Neuronal stem cell (in vitro differentiated cells): ENCODE measurements around the gene NRAS. TPM values are rescaled to one million over a fixed set of nuclear protein-coding genes. Genes with fewer than 3 reads are reported as not detected.
A peak's percentile ranks its signal among the peaks of the same experiment; 100 is the strongest.

Experiments used
- DNase-seq: peaks from one replicate; pipeline ENCODE4 v3.0.0-alpha.2; 2013; ENCODE audit warnings: low spot score
- H2AFZ ChIP-seq: one replicate; pipeline ENCODE4 v1.6.1; 2013; ENCODE audit warnings: mild to moderate bottlenecking, low read length, inconsistent platforms
- H2AK5ac ChIP-seq: 2 replicates; pipeline ENCODE4 v1.6.1; 2013; ENCODE audit warnings: low read depth, mild to moderate bottlenecking, inconsistent platforms, low read length, moderate library complexity, mixed read lengths
- H2BK120ac ChIP-seq: 2 replicates; pipeline ENCODE4 v1.6.1; 2013; ENCODE audit warnings: low read depth, mild to moderate bottlenecking, inconsistent platforms, low read length, moderate library complexity, mixed read lengths
- H2BK12ac ChIP-seq: one replicate; pipeline ENCODE4 v1.6.1; 2013; ENCODE audit warnings: low read length, inconsistent platforms
- H2BK15ac ChIP-seq: 2 replicates; pipeline ENCODE4 v1.6.1; 2013; ENCODE audit warnings: mild to moderate bottlenecking, low read length, inconsistent platforms, mixed read lengths
- H2BK5ac ChIP-seq: one replicate; pipeline ENCODE4 v1.6.1; 2013; ENCODE audit warnings: inconsistent platforms, mild to moderate bottlenecking, low read length, moderate library complexity
- H3K14ac ChIP-seq: one replicate; pipeline ENCODE4 v1.6.1; 2013; ENCODE audit warnings: low read length, inconsistent platforms
- H3K18ac ChIP-seq: 2 replicates; pipeline ENCODE4 v1.6.1; 2013; ENCODE audit warnings: low read length, inconsistent platforms
- H3K23ac ChIP-seq: 2 replicates; pipeline ENCODE4 v1.6.1; 2013; ENCODE audit warnings: low read depth, mild to moderate bottlenecking, mixed read lengths, low read length, inconsistent platforms; ENCODE audit not compliant: poor library complexity
- H3K27ac ChIP-seq: replicated peaks from 3 replicates; pipeline ENCODE4 v1.5.1; 2013; ENCODE audit warnings: low read length, inconsistent platforms
- H3K27me3 ChIP-seq, 3 experiments: 2 replicates each; pipeline ENCODE4 v1.6.1; 2013; ENCODE audit warnings: low read length in 3 of 3, mild to moderate bottlenecking in 2 of 3, inconsistent platforms in 1 of 3, low read depth in 1 of 3, mixed read lengths in 1 of 3, moderate library complexity in 1 of 3; ENCODE audit not compliant: control insufficient read depth in 3 of 3, insufficient read depth in 3 of 3
- H3K36me3 ChIP-seq, 2 donors: replicated peaks in 1 of 2; 2 replicates each; pipeline ENCODE4 v1.6.1; 2013; ENCODE audit warnings: low read length in 2 of 2; ENCODE audit not compliant: control insufficient read depth in 2 of 2, insufficient read depth in 2 of 2
- H3K4ac ChIP-seq: 2 replicates; pipeline ENCODE4 v1.6.1; 2013; ENCODE audit warnings: inconsistent platforms, mild to moderate bottlenecking, low read length, moderate library complexity
- H3K4me1 ChIP-seq, 2 donors: 1 replicate in 1 of 2; 2 replicates in 1 of 2; pipeline ENCODE4 v1.6.1; 2013; ENCODE audit warnings: low read length in 2 of 2, low read depth in 1 of 2; ENCODE audit not compliant: control insufficient read depth in 2 of 2, insufficient read depth in 1 of 2
- H3K4me2 ChIP-seq: one replicate; pipeline ENCODE4 v1.6.1; 2013; ENCODE audit warnings: mild to moderate bottlenecking, low read length, inconsistent platforms; ENCODE audit not compliant: insufficient read depth, poor library complexity, severe bottlenecking
- H3K4me3 ChIP-seq, 2 donors: 2 replicates each; pipeline ENCODE4 v1.5.1; 2013; ENCODE audit warnings: low read length in 2 of 2, mild to moderate bottlenecking in 2 of 2, inconsistent platforms in 1 of 2, moderate library complexity in 1 of 2
- H3K79me1 ChIP-seq: one replicate; pipeline ENCODE4 v1.6.1; 2013; ENCODE audit warnings: low read depth, mild to moderate bottlenecking, inconsistent platforms, low read length, moderate library complexity
- H3K9ac ChIP-seq: one replicate; pipeline ENCODE4 v1.6.1; 2013; ENCODE audit warnings: mild to moderate bottlenecking, low read depth, low read length, inconsistent platforms; ENCODE audit not compliant: poor library complexity
- H3K9me3 ChIP-seq, 2 donors: replicated peaks in 1 of 2; 2 replicates each; pipeline versions ENCODE3 to v1.6.1; 2013; ENCODE audit warnings: low read length in 2 of 2, mild to moderate bottlenecking in 2 of 2, inconsistent platforms in 1 of 2, low read depth in 1 of 2, mixed read lengths in 1 of 2, moderate library complexity in 1 of 2; ENCODE audit not compliant: control insufficient read depth in 2 of 2, insufficient read depth in 1 of 2
- H4K8ac ChIP-seq: one replicate; pipeline ENCODE4 v1.6.1; 2013; ENCODE audit warnings: low read depth, mild to moderate bottlenecking, inconsistent platforms, low read length, moderate library complexity
- H4K91ac ChIP-seq: one replicate; pipeline ENCODE4 v1.6.1; 2013; ENCODE audit warnings: low read length, low read depth, mild to moderate bottlenecking, inconsistent platforms; ENCODE audit not compliant: poor library complexity
- WGBS, 2 donors: extraction: QIAGEN DNeasy Blood & Tissue Kit; methylation state at CpG; one replicate each; pipeline ENCODE4 v1.1.7; 2013; ENCODE audit warnings: missing lambda C conversion rate in 2 of 2, mixed read lengths in 1 of 2; ENCODE audit not compliant: insufficient read length in 2 of 2, insufficient replicate concordance in 1 of 2; ENCODE audit errors: extremely low coverage in 2 of 2; 5-methylcytosine and 5-hydroxymethylcytosine counted together
- small RNA-seq: library from polyadenylated mRNA; stranded (forward); fragments of <200 nt; extraction: miRNeasy Mini kit (QIAGEN cat#:217004); gene quantifications from one replicate; pipeline ENCODE3, GENCODE V24; 2013; ENCODE audit not compliant: insufficient read depth

The NRAS gene

GRCh38 chr1:114660238-114660637, 56.3 kb downstream of the NRAS start:
- Histone ChIP-seq H2BK12ac (no peak overlapping the region), H3K4ac (no peak overlapping the region), H3K9ac (no peak overlapping the region), H2BK15ac (no peak overlapping the region), H4K8ac (no peak overlapping the region), H3K18ac (no peak overlapping the region), H3K14ac (no peak overlapping the region), H3K9me3 (no peaks in the 10 kb centered on the region), H2AFZ (peak overlapping the region; percentile 72), H3K4me2 (no peak overlapping the region), H2AK5ac (no peak overlapping the region), H3K27me3 (peaks cover 0 to 5% (median 0%) of the 10 kb centered on the region in 3 experiments), H3K4me1 (peaks cover 0 to 4% of the 10 kb centered on the region in 2 donors), H2BK5ac (no peak overlapping the region), H3K23ac (no peak overlapping the region), H3K79me1 (no peaks in the 10 kb centered on the region), H3K4me3 (no peak overlapping the region), H4K91ac (no peak overlapping the region), H3K27ac (no peak overlapping the region), H3K36me3 (no peaks in the 10 kb centered on the region), H2BK120ac (no peak overlapping the region)
- peak; percentile 8 for DNase-seq
- WGBS, 2 donors, result no CpG with 5 or more reads among the region's 2 CpGs

Small RNA genes within 50 kb of the gene (small RNA-seq; reads per million reads assigned to genes)
- gene RN7SL432P (not detected), gene RNY1P13 (not detected)
